DOHH2 (cell line): ENCODE measurements around the gene CHCHD4.

Experiments
- H3F3A ChIP-seq: fragments of 200-600 bp; sonication (generic), shearing (Covaris generic); 2 replicates; pipeline ENCODE4 v1.6.0; 2016; ENCODE audit warnings: antibody characterized with exemption, mild to moderate bottlenecking; ENCODE audit not compliant: control insufficient read depth, insufficient read depth
- H3K27ac ChIP-seq: fragments of 200-600 bp; sonication (generic); 2 replicates; pipeline ENCODE4 v1.5.1; 2014; ENCODE audit warnings: low read depth, mild to moderate bottlenecking, low read length, moderate library complexity
- H3K27me3 ChIP-seq: fragments of 200-600 bp; sonication (generic); 2 replicates; pipeline ENCODE4 v1.6.1; 2014; ENCODE audit warnings: mild to moderate bottlenecking, low read length, mixed read lengths; ENCODE audit not compliant: control insufficient read depth
- H3K36me3 ChIP-seq: fragments of 200-600 bp; sonication (generic); 2 replicates; pipeline ENCODE4 v1.6.1; 2014; ENCODE audit warnings: mild to moderate bottlenecking, low read length, moderate library complexity, mixed read lengths; ENCODE audit not compliant: control insufficient read depth
- H3K4me1 ChIP-seq: fragments of 200-600 bp; sonication (generic); 2 replicates; pipeline ENCODE4 v1.6.1; 2014; ENCODE audit warnings: mild to moderate bottlenecking, low read length, mixed read lengths; ENCODE audit not compliant: control insufficient read depth
- H3K4me2 ChIP-seq: fragments of 200-600 bp; sonication (generic); 2 replicates; pipeline ENCODE4 v1.6.0; 2014; ENCODE audit warnings: mild to moderate bottlenecking, low read length, moderate library complexity
- H3K4me3 ChIP-seq: fragments of 200-600 bp; sonication (generic); 2 replicates; pipeline ENCODE4 v1.5.1; 2014; ENCODE audit warnings: mild to moderate bottlenecking, low read length, mixed read lengths
- H3K79me2 ChIP-seq: fragments of 200-600 bp; sonication (generic); 2 replicates; pipeline ENCODE4 v1.6.1; 2014; ENCODE audit warnings: mild to moderate bottlenecking, low read length, mixed read lengths; ENCODE audit not compliant: control insufficient read depth
- H3K9me2 ChIP-seq: fragments of 200-600 bp; sonication (generic); replicated peaks from 2 replicates; pipeline ENCODE4 v1.6.1; 2014; ENCODE audit warnings: mild to moderate bottlenecking, low read length, mixed read lengths; ENCODE audit not compliant: control insufficient read depth
- H3K9me3 ChIP-seq: fragments of 200-600 bp; sonication (generic); 2 replicates; pipeline ENCODE4 v1.6.1; 2014; ENCODE audit warnings: antibody characterized with exemption, low read length, mixed read lengths; ENCODE audit not compliant: control insufficient read depth, insufficient read depth
- H4K20me1 ChIP-seq: fragments of 200-600 bp; sonication (generic); 2 replicates; pipeline ENCODE4 v1.6.0; 2014; ENCODE audit warnings: low read depth, mild to moderate bottlenecking, antibody characterized with exemption, low read length, moderate library complexity; ENCODE audit not compliant: control insufficient read depth, insufficient read depth
- EZH2phosphoT487 ChIP-seq: fragments of 200-600 bp; sonication (generic); IDR thresholded peaks from 2 replicates; pipeline ENCODE4 v1.6.1; 2017; ENCODE audit warnings: borderline replicate concordance, mild to moderate bottlenecking, antibody characterized with exemption, low read length, moderate library complexity, mixed read lengths
- TF ChIP-seq, protein P1 (sequence below): fragments of 200-600 bp; sonication (generic); IDR thresholded peaks from one replicate; pipeline ENCODE4 v1.5.1; 2014; ENCODE audit warnings: antibody characterized with exemption, mild to moderate bottlenecking, low read depth, low read length; ENCODE audit not compliant: poor library complexity, severe bottlenecking

The CHCHD4 gene

DNA sequence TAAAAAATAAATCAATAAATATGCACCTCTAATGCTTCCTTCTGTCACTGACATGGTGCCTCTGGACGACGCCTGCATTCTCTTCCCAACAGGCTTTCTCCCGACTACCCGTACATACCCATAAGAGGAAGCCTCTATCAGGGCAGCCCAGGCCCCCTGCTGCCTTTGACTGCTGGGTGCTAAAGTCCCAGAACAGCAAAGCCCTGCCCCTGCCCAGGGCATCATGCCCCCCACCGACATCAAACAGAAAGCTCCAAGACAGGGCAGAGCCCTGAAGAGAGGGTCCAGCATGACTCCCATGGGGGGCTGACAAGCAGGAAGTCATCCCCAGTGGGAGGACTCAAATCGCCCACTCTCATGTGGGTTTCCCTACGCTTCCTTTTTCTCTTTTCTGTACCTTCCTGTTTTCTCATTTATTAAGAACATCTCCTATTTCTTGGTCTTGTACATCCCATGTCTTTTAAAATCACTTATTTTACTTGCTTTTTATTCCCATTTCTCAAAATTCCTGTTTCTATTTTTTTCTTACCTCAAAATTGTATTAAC lies 30.3 kb upstream of the CHCHD4 start:
- Histone ChIP-seq H3K9me3 (no peaks in the 10 kb centered on the region), H3F3A (no peaks in the 10 kb centered on the region), H3K4me1 (no peaks in the 10 kb centered on the region), H3K27me3 (no peaks in the 10 kb centered on the region), H3K9me2 (no peaks in the 10 kb centered on the region), H3K4me2 (no peak overlapping the region), H3K36me3 (peaks cover 73% of the 10 kb centered on the region), H3K4me3 (no peak overlapping the region), H3K27ac (no peak overlapping the region), H3K79me2 (0 out of 2 replicates have a peak, but pooled peaks cover 2% of the 10 kb centered on the region), H4K20me1 (no peaks in the 10 kb centered on the region)
- TF ChIP-seq, protein P1, sequence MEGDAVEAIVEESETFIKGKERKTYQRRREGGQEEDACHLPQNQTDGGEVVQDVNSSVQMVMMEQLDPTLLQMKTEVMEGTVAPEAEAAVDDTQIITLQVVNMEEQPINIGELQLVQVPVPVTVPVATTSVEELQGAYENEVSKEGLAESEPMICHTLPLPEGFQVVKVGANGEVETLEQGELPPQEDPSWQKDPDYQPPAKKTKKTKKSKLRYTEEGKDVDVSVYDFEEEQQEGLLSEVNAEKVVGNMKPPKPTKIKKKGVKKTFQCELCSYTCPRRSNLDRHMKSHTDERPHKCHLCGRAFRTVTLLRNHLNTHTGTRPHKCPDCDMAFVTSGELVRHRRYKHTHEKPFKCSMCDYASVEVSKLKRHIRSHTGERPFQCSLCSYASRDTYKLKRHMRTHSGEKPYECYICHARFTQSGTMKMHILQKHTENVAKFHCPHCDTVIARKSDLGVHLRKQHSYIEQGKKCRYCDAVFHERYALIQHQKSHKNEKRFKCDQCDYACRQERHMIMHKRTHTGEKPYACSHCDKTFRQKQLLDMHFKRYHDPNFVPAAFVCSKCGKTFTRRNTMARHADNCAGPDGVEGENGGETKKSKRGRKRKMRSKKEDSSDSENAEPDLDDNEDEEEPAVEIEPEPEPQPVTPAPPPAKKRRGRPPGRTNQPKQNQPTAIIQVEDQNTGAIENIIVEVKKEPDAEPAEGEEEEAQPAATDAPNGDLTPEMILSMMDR, result no peak
- TF ChIP-seq EZH2phosphoT487, result no peak

DNA sequence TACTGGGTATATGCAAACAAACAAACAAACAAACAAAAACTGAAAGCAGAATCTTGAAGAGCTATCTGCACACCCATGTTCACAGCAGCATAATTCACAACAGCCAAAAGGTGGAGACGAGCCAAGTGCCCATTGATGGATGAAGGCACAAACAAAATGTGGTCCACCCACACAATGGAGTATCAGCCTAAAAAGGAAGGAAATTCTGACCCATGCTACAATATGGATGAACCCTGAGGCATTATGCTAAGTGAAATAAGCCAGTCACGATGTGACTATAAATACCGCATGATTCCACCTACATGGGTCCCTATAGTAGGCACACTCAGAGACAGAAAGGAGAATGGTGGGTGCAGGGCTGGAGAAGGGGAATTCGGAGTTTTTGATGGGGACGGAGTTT lies 29.6 kb upstream of the CHCHD4 start:
- Histone ChIP-seq H3K9me2 (no peaks in the 10 kb centered on the region), H3K9me3 (no peaks in the 10 kb centered on the region), H4K20me1 (no peaks in the 10 kb centered on the region), H3K79me2 (0 out of 2 replicates have a peak, but pooled peaks cover 2% of the 10 kb centered on the region), H3K4me3 (no peak overlapping the region), H3F3A (no peaks in the 10 kb centered on the region), H3K4me1 (no peaks in the 10 kb centered on the region), H3K4me2 (no peak overlapping the region), H3K27ac (no peak overlapping the region), H3K27me3 (no peaks in the 10 kb centered on the region), H3K36me3 (peaks cover 70% of the 10 kb centered on the region)
- TF ChIP-seq EZH2phosphoT487, result no peak
- TF ChIP-seq, protein P1, result no peak

DNA sequence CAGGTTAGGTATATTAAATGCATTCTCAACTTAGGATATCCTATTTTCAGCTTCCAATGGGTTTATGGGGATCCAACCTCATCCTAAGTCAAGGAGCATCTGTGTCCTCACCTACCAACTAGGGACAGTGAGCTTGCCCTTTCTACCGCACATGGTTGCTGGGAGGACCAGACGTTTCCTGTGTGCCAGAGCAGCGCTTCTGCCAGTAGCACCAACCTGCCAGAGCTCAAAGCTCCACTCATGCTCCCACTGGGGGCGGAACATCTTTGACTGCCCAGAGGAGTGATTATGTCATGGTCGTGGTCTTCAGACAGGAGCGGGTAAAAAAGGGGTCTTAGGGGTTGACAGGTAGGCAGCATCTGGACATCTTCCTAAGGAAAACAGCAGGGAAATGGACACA lies 29.0 kb upstream of the CHCHD4 start:
- no peak overlapping the region for H3K27ac ChIP-seq
- H3K9me3 ChIP-seq, result no peaks in the 10 kb centered on the region
- 0 out of 2 replicates have a peak, but pooled peaks cover 2% of the 10 kb centered on the region for H3K79me2 ChIP-seq
- TF ChIP-seq EZH2phosphoT487, result no peak
- TF ChIP-seq, protein P1, result no peak
- no peaks in the 10 kb centered on the region for H3K9me2 ChIP-seq
- peaks cover 65% of the 10 kb centered on the region for H3K36me3 ChIP-seq
- no peaks in the 10 kb centered on the region for H4K20me1 ChIP-seq
- no peak overlapping the region for H3K4me2 ChIP-seq
- H3K4me3 ChIP-seq, result no peak overlapping the region
- H3K27me3 ChIP-seq, result no peaks in the 10 kb centered on the region
- H3K4me1 ChIP-seq, result no peaks in the 10 kb centered on the region
- no peaks in the 10 kb centered on the region for H3F3A ChIP-seq
